ENCODE data around the gene STEAP4.

DNA sequence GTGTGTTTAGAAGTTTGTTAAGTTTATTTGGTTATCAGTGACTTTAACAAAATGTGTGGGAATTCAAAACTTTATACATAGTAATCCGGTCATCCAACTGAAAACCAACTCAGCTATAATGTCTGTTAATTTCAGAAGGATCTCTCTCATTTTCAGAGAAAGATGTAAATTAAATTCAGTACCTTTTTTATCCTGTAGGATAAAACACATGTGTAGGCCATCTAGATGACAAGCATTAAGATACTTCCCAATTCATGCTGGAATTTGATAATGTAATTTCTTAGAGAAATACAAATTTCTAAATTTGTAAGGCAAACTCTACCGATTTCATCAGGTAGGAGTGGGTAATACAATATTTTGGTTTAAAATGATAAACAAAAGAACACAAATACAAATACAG is 43.4 kb upstream of the STEAP4 start:
- TF ChIP-seq, protein P1, sequence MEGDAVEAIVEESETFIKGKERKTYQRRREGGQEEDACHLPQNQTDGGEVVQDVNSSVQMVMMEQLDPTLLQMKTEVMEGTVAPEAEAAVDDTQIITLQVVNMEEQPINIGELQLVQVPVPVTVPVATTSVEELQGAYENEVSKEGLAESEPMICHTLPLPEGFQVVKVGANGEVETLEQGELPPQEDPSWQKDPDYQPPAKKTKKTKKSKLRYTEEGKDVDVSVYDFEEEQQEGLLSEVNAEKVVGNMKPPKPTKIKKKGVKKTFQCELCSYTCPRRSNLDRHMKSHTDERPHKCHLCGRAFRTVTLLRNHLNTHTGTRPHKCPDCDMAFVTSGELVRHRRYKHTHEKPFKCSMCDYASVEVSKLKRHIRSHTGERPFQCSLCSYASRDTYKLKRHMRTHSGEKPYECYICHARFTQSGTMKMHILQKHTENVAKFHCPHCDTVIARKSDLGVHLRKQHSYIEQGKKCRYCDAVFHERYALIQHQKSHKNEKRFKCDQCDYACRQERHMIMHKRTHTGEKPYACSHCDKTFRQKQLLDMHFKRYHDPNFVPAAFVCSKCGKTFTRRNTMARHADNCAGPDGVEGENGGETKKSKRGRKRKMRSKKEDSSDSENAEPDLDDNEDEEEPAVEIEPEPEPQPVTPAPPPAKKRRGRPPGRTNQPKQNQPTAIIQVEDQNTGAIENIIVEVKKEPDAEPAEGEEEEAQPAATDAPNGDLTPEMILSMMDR (conservative IDR thresholded peaks at IDR 0.05; ENCODE audit: low read depth in 2 of 2): no peak
- TF ChIP-seq, protein P2, sequence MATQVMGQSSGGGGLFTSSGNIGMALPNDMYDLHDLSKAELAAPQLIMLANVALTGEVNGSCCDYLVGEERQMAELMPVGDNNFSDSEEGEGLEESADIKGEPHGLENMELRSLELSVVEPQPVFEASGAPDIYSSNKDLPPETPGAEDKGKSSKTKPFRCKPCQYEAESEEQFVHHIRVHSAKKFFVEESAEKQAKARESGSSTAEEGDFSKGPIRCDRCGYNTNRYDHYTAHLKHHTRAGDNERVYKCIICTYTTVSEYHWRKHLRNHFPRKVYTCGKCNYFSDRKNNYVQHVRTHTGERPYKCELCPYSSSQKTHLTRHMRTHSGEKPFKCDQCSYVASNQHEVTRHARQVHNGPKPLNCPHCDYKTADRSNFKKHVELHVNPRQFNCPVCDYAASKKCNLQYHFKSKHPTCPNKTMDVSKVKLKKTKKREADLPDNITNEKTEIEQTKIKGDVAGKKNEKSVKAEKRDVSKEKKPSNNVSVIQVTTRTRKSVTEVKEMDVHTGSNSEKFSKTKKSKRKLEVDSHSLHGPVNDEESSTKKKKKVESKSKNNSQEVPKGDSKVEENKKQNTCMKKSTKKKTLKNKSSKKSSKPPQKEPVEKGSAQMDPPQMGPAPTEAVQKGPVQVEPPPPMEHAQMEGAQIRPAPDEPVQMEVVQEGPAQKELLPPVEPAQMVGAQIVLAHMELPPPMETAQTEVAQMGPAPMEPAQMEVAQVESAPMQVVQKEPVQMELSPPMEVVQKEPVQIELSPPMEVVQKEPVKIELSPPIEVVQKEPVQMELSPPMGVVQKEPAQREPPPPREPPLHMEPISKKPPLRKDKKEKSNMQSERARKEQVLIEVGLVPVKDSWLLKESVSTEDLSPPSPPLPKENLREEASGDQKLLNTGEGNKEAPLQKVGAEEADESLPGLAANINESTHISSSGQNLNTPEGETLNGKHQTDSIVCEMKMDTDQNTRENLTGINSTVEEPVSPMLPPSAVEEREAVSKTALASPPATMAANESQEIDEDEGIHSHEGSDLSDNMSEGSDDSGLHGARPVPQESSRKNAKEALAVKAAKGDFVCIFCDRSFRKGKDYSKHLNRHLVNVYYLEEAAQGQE (IDR thresholded peaks at IDR 0.05; ENCODE audit: unreplicated experiment): no peak
- TF ChIP-seq EZH2 (IDR thresholded peaks at IDR 0.05; ENCODE audit: low read depth, unreplicated experiment): no peak
- no peak for TF ChIP-seq JUNB (IDR thresholded peaks at IDR 0.05; ENCODE audit: unreplicated experiment)
- no peak for TF ChIP-seq CREB1 (CRISPR knock-in tag; IDR thresholded peaks at IDR 0.05; ENCODE audit: low read depth)
- no peak for TF ChIP-seq ZNF331 (CRISPR knock-in tag; IDR thresholded peaks at IDR 0.05; ENCODE audit: low read depth)
- TF ChIP-seq, protein P3, sequence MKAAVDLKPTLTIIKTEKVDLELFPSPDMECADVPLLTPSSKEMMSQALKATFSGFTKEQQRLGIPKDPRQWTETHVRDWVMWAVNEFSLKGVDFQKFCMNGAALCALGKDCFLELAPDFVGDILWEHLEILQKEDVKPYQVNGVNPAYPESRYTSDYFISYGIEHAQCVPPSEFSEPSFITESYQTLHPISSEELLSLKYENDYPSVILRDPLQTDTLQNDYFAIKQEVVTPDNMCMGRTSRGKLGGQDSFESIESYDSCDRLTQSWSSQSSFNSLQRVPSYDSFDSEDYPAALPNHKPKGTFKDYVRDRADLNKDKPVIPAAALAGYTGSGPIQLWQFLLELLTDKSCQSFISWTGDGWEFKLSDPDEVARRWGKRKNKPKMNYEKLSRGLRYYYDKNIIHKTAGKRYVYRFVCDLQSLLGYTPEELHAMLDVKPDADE (IDR thresholded peaks at IDR 0.05): no peak
- TF ChIP-seq POLR2AphosphoS5 (IDR thresholded peaks at IDR 0.05; ENCODE audit: low read depth): no peak

All from GM23338 (cell line).